K562 (cell line): ENCODE results near the gene SOCS2. TPM values are rescaled to one million over a fixed set of nuclear protein-coding genes. Genes with fewer than 3 reads are reported as not detected.

ENCODE experiments used
- BRF1 ChIP-seq: IDR thresholded peaks from 3 replicates; pipeline ENCODE4 v1.6.1; 2011; ENCODE audit warnings: borderline replicate concordance, mild to moderate bottlenecking; ENCODE audit not compliant: insufficient read length; ENCODE audit errors: extremely low read depth
- CXXC5 ChIP-seq: fragments of 250-450 bp; sonication (Bioruptor Pico); IDR thresholded peaks from 2 replicates; pipeline ENCODE4 v1.8.0; 2022; ENCODE audit warnings: inconsistent platforms, mild to moderate bottlenecking, moderate library complexity
- E2F6 ChIP-seq, 2 experiments: IDR thresholded peaks; 2 replicates each; pipeline ENCODE4 v1.6.1; 2011; ENCODE audit warnings: borderline replicate concordance in 1 of 2, control low read depth in 1 of 2, low read depth in 1 of 2, low read length in 1 of 2, mild to moderate bottlenecking in 1 of 2, mixed read lengths in 1 of 2, moderate library complexity in 1 of 2; ENCODE audit not compliant: insufficient read depth in 1 of 2, insufficient read length in 1 of 2, poor library complexity in 1 of 2, severe bottlenecking in 1 of 2; ENCODE audit errors: extremely low read depth in 1 of 2
- E2F8 ChIP-seq: fragments of 450-650 bp; IDR thresholded peaks from 2 replicates; pipeline ENCODE4 v1.7.1; 2018; ENCODE audit warnings: mild to moderate bottlenecking, low read depth; ENCODE audit not compliant: partially characterized antibody
- EGR1 ChIP-seq: fragments of 450-650 bp; conservative IDR thresholded peaks from 2 replicates; pipeline ENCODE4 v1.6.1; 2017; ENCODE audit warnings: mild to moderate bottlenecking
- EP300 ChIP-seq: IDR thresholded peaks from 2 replicates; pipeline ENCODE4 v1.6.1; 2012; ENCODE audit warnings: low read length, improper control_type of control experiment
- ETV5 ChIP-seq: sonication (generic); formaldehyde crosslinking; IDR thresholded peaks from 2 replicates; pipeline ENCODE4 v1.4.0; 2020; ENCODE audit warnings: low read depth, mild to moderate bottlenecking, missing genetic modification reagents
- HNRNPLL ChIP-seq: fragments of 200-400 bp; formaldehyde crosslinking; IDR thresholded peaks from 2 replicates; pipeline ENCODE4 v1.6.1; 2017; ENCODE audit warnings: low read length, low read depth, mild to moderate bottlenecking; ENCODE audit not compliant: poor library complexity, severe bottlenecking
- NR2C1 ChIP-seq, 2 experiments: fragments of 450-650 bp; IDR thresholded peaks; 2 replicates each; pipeline ENCODE4 v1.6.1; 2017; ENCODE audit warnings: mild to moderate bottlenecking in 2 of 2, antibody characterized with exemption in 1 of 2, inconsistent platforms in 1 of 2, missing compliant biosample characterization in 1 of 2, missing genetic modification characterization in 1 of 2
- NR4A1 ChIP-seq, 2 experiments: fragments of 250-450 bp in 1 of 2; fragments of 450-650 bp in 1 of 2; sonication (Bioruptor Pico) in 1 of 2; IDR thresholded peaks; 2 replicates each; pipeline versions ENCODE4 v1.4.0 to v1.6.1; 2016 to 2020; ENCODE audit warnings: mild to moderate bottlenecking in 2 of 2, missing compliant biosample characterization in 1 of 2, missing genetic modification characterization in 1 of 2, moderate library complexity in 1 of 2
- POLR2AphosphoS5 ChIP-seq: IDR thresholded peaks from 2 replicates; pipeline ENCODE4 v1.6.1; 2011; ENCODE audit warnings: mild to moderate bottlenecking, low read depth, low read length, moderate library complexity; ENCODE audit not compliant: control insufficient read depth, insufficient read depth
- PRDM10 ChIP-seq: fragments of 450-650 bp; IDR thresholded peaks from 2 replicates; pipeline ENCODE4 v1.6.1; 2018; ENCODE audit not compliant: partially characterized antibody
- TARDBP ChIP-seq: fragments of 450-650 bp; IDR thresholded peaks from 2 replicates; pipeline ENCODE4 v1.6.1; 2016
- ZNF24 ChIP-seq: fragments of 450-650 bp; IDR thresholded peaks from 2 replicates; pipeline ENCODE4 v1.6.1; 2016
- polyA plus RNA-seq, 8 experiments: library from polyadenylated mRNA; depleted of rRNA in 4 of 8; stranded (reverse) in 5 of 8; unstranded in 3 of 8; fragments of >200 nt; fragmentation: Nextera tagmentation in 2 of 8; fragmentation: Illumina TruSeq in 1 of 8; extraction: Ambion mirVana in 2 of 8; extraction: Trizol in 1 of 8; gene quantifications; 2 replicates each; pipeline versions ENCODE4 v1.2.1 to v1.2.3, GENCODE V29; 2011 to 2014; ENCODE audit warnings: inconsistent platforms in 1 of 8, missing spikeins in 1 of 8
- total RNA-seq, 7 experiments: library from RNA; depleted of rRNA in 6 of 7; stranded (reverse); fragments of >200 nt in 6 of 7; fragmentation: Illumina TruSeq in 2 of 7; extraction: Trizol in 2 of 7; gene quantifications; 2 replicates each; pipeline versions ENCODE4 v1.2.1 to v1.2.3, GENCODE V29; 2011 to 2021; ENCODE audit warnings: low replicate concordance in 1 of 7

SOCS2 gene
- total and polyA plus RNA-seq, 9 of the 15 experiments (the other 6 are each of a cell fraction or from before 2014, with no cell fraction given), result 37.0 to 162 (median 98.7) TPM

GRCh38 chr12:93571365-93571924 lies 1.0 kb upstream of the SOCS2 start (continued):
- TF ChIP-seq POLR2AphosphoS5, result peak; percentile 62
- peak; percentile 23 for TF ChIP-seq E2F8
- TF ChIP-seq EGR1, result peak; percentile 82
- TF ChIP-seq CXXC5, result peak; percentile 30; the same call in 1 of the 2 replicates
- 0 out of 2 replicates have a peak, but pooled peaks have one; percentile 21 for TF ChIP-seq ETV5 (CRISPR knock-in tag)
- TF ChIP-seq ZNF24, result 0 out of 2 replicates have a peak, but pooled peaks have one; percentile 34
- TF ChIP-seq PRDM10, result peak; percentile 61
- no peak for TF ChIP-seq BRF1
- TF ChIP-seq NR2C1 (IDR thresholded peaks at IDR 0.05), result peak; percentile 65
- peak; percentile 79 for TF ChIP-seq NR2C1 (tag; IDR thresholded peaks at IDR 0.05)
- TF ChIP-seq EP300, result peak; percentile 53; the same call in 1 of the 2 replicates
- peak; percentile 53 to 79 for TF ChIP-seq E2F6 (IDR thresholded peaks at IDR 0.05; ENCODE audit: borderline replicate concordance in 1 of 2, extremely low read depth in 1 of 2, insufficient read depth in 1 of 2, insufficient read length in 1 of 2, low read depth in 1 of 2, low read length in 1 of 2, poor library complexity in 1 of 2, severe bottlenecking in 1 of 2)
- no peak for TF ChIP-seq TARDBP
- no peak for TF ChIP-seq NR4A1 (CRISPR knock-in tag; IDR thresholded peaks at IDR 0.05)
- TF ChIP-seq NR4A1 (tag; IDR thresholded peaks at IDR 0.05), result no peak
- peak; percentile 11 for TF ChIP-seq HNRNPLL
